ENCODE data around the gene PDZRN4. TPM values are rescaled to one million over a fixed set of nuclear protein-coding genes. Genes with fewer than 3 reads are reported as not detected.
"Not testable (repeated sequence)": the region's sequence is repeated elsewhere in the genome, so short reads cannot be mapped to it uniquely, and the experiment has no call there.

PDZRN4 gene
- total RNA-seq, 1 donor from 2014 or later: 0.24 TPM

DNA sequence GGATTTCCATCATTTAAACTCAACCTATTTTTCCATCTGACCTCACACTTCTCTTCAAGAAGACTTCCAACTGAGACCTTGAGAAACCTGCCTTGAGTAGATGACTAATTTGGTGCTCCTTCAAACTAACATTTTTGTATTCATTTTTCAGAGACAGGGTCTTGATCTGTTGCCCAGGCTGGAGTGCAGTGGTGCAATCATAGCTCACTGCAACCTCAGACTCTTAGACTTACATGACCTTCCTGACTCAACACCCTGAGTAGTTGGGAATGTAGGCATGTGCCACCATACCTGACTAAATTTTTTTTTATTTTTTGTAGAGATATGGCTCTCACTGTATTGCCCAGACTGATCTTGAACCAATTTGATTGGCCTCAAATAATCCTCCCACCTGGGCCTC lies 389.9 kb downstream of the PDZRN4 start:
- ATAC-seq: no peak

DNA sequence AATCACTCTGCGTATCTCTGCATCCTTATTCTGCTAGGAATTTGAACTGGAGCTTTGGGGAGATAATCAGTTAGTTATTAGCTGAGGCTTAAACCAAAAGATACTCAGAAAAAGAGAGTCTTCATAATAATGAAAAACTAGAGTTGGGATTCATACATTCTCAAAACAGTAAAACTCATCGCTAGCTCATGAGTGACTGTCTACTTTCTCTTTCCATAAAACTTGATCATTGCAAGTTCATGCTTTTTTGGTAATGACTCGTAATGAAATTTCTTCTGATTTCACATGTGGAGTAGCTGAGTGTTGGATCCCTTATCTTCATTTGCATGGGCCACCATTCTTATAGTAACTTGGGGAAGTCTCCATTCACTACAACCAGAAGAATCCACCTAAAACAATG lies 397.7 kb downstream of the PDZRN4 start:
- ATAC-seq: no peak

DNA sequence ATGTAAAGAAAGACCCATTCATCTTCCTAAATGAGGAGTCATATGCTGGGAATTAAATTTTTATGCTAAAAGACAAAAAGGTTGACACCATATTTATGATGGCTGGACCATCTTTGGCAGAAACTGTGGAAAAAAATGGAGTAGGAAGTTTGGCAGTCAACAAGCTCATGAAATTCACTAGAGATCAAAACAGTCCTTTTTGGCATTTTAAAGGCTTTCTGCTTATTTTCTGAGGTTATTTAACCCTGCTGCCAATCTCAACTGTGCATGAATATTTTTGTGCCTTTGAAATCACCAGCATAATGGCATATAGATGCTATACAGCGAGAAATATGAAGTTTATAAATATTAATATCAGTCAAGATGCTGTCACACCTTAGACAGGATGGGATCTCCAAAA lies 399.5 kb downstream of the PDZRN4 start:
- no peak for ATAC-seq

DNA sequence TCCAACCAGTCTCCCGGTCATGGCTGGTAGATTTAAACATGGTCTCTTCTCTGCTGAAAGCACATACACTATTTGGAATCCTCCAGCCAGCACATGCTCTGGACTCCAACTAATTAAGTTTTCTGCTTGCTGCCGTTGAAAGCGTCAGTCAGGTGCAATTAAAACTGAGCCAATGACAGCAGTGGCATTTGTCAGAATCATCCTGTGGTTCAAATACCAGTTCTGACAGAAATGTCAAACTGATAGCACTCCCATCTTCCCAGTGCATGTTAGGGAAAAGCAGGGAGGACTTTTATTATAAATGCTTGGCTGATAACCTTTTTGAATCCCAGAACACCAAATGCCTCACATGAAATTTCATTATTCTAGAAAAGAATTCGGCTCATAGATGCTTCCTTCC lies 401.8 kb downstream of the PDZRN4 start:
- ATAC-seq: no peak

DNA sequence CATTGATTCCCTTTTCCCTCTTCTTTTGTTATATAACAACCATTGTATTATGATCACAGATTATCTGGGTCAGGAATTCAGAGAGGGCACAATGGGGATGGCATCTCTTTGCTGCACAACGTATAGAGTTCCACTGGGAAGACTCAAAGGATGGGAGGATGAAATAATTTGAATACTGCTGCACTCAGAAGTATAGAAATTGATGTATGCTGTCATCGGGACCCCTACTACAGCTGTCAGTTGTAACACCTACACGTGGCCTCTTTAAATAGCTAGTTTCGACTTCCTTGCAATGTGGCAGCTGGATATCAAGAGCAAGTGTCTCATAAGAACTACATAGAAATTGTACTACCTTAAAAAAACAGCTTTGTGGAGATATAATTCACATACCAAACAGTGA lies 408.1 kb downstream of the PDZRN4 start:
- no peak for ATAC-seq

DNA sequence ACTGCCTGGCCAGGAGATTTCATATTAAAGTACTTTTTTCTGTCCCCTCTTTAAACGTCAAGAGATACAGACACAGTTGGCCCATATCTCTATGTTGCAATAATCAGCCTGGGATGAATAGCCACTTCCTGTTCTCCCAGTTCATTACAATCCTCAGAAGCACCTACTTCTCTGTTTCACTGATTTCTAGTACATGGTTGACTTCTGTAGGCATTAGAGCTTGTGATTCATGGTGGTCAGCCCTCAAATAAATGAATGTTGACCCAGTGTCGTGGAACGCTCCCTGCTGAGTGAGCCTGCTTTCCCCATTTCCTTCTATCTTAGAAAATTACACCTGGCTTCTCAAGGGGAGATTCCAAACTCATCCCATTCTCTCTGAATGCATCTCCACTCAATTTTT lies 416.7 kb downstream of the PDZRN4 start:
- no peak for ATAC-seq

DNA sequence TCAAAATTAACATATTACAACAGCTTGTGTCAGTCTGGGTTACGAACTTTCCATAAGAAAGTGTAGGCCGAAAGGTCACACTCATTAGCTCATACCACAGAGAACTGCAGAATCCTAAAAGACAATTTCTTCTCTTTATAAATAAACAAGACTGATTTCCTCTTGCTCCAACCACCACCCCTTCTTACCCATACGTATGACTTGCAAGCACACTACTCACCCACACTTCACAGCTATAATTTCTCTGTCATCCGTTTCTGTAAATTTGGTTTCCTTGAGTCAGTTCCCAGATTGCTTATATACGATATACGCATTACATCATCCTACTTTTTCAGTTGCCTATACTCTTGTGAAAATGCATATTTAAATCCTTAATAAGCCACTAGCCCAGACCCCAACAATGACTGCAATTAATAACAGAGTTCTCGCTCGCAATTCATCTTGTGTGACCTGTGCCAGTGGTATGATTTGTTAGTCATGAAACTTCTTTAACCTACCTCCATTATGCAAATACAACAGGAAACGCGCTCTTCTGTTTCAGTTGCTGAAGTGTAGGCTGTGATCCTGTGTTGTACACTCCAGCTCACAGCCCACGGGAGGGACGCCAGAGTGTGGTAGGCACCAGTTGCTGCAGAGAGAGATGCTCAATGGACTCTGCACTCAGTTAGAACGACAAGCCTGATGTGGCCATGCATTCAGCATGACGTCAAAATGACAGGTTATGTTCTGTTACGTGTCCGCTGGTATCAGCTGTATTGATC lies 417.6 kb downstream of the PDZRN4 start:
- no peak for ATAC-seq

DNA sequence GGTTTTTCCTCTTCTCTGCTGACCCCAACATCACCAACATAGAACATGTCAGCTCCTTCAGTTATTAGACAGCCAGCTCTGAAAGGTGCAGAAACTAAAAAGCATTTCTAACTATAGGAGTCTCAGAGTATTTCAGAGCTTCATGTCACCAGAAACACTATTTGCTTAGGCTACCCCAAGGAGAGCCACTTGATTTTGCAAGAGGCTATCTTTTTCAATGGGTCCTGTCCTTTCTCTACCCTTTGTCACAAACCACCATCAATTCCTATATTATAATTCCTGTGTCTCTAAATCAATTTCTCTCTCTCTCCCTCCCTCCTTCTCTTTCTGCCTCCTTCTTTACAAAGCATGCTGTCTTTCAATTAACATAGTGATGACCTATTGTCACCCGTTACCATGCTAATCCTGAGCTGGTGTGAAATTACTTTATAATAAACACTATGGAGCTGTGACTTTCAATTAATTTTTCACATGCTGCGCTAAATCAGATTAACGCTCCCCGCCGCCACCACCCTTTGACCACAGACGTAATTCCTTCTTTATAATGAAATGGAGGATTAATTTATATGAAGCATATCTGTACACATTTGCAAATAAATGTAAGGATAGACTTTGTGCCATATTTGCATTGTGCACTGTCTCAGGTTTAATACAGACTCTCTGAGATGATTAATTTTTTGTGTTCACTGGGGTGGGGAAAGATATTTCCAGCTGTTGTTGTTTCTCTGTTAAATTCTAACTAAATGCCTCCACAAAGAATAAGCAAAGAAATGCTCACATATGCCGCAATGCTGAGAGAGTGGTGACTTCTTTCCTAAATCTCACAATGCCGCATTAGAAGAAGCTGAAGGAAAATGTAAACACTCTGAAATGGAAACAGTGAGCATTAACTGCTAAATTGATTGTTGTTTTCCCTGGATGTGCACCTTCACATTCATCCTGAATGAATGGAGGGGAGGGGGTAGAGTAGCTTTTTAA lies 418.6 kb downstream of the PDZRN4 start:
- ATAC-seq: no peak

DNA sequence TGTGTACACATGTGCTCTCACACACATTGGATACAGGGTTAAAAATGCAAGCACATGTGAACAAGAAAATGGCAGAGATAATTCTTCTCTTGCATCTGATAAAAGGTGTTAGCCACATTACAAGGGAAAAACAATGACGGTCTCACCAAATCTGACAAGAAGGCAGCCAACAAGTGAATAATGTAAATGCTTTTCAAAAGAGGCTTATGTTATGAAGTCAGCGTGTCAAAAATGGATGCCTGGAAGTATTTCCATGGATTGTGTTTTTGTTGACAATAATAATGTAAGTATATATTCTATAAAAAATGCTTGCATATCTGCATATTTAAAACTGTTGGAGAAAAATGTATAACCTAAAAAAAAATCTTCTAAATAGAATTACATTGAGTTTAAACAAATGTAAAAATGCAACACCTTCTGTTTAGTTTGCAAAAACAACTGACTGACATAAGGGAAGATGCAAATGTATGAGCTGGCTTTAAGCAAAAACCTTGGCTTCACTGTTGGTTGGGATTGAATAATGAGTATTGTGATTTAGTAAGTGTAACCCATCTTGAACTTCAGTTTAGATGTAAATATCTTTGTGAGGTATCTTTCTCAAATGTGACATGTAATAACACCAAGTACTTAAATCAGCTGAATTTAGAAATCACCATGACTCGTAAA lies 424.9 kb downstream of the PDZRN4 start:
- no peak for ATAC-seq

DNA sequence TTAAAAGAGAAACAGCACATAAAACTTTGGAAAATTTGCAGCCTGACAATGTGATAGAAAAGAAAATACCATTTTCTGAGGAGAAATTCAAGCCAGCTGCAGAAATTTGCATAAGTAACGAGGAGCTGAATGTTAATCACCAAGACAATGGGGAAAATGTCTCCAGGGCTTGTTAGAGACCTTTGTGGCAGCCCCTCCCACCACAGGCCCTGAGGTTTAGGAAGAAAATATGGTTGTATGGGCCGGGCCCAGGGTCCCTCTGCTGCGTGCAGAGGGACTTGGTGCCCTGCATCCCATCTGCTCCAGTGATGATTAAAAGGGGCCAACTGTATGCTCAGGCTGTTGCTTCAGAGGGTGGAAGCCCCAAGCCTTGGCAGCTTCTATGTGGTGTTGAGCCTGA lies 427.1 kb downstream of the PDZRN4 start:
- ATAC-seq: not testable (repeated sequence)

DNA sequence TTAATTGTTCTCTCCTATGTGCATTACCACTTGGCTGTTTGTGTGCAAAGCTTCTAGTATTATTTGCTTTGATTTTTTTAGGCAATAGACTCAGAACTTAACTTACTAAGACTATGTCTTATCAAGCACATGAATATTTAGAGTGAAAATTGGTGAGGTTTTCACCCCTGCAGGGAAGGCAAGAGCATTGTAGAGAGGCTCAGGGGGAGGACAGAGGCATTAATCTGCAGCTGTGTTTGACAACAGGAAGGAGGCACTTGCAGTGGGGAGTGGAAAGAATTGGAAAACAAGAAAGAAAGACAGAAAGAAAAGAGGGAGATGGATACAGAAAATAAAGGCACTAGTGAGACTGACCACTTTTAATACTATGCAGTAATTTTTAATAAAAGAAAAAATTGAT lies 431.6 kb downstream of the PDZRN4 start:
- ATAC-seq: no peak

DNA sequence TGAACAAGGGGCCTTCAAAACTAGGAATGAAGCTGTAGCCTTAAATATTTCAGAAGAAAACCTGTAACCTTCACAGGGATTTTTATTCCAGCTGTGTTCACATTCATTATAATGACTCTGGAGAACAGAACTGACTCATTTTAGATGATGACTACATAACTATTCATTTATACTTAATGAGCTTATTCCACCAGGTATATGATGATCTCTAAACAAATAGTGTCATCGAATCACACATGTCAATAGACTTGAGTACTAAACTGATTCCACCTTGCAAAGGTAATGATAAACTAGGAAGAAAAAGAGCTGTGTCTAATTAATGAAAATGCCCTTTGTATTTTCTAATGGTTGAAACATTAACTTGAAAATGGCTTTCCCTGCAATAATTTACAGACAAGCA lies 433.2 kb downstream of the PDZRN4 start:
- no peak for ATAC-seq
